ENCODE measurements around the gene NCAPD3. TPM values are rescaled to one million over a fixed set of nuclear protein-coding genes. Genes with fewer than 3 reads are reported as not detected.

The NCAPD3 gene
- total and polyA plus RNA-seq, 2 donors from 2014 or later: 3.7 to 21.3 TPM

DNA sequence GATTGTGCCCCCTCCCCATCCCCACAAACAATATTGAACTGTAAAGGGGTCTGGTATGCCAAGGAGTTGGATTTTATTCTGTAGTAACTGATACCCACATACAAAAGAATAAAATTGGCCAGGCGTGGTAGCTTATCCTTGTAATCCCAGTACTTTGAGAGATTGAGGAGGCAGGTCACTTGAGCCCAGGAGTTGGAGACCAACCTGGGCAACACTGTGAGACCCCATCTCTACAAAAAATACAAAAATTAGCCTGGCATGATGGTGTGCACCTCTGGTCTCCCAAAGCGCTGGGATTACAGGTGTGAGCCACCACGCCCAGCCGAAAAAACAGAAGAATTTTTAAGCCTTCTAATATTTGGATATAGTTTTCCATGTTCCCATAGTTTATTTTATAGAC is 48.2 kb upstream of the NCAPD3 start:
- TF ChIP-seq, protein P1, sequence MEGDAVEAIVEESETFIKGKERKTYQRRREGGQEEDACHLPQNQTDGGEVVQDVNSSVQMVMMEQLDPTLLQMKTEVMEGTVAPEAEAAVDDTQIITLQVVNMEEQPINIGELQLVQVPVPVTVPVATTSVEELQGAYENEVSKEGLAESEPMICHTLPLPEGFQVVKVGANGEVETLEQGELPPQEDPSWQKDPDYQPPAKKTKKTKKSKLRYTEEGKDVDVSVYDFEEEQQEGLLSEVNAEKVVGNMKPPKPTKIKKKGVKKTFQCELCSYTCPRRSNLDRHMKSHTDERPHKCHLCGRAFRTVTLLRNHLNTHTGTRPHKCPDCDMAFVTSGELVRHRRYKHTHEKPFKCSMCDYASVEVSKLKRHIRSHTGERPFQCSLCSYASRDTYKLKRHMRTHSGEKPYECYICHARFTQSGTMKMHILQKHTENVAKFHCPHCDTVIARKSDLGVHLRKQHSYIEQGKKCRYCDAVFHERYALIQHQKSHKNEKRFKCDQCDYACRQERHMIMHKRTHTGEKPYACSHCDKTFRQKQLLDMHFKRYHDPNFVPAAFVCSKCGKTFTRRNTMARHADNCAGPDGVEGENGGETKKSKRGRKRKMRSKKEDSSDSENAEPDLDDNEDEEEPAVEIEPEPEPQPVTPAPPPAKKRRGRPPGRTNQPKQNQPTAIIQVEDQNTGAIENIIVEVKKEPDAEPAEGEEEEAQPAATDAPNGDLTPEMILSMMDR (IDR thresholded peaks at IDR 0.05; ENCODE audit: borderline replicate concordance, extremely low read depth, insufficient read depth): no peak
- no peaks in the 10 kb centered on the region for H3K36me3 ChIP-seq (ENCODE audit: control insufficient read depth in 2 of 3, insufficient read depth in 3 of 3, low read length in 3 of 3)
- FAIRE-seq: no peak
- intact Hi-C loops (cut with DNase I): no loop called here
- no peak for DNase-seq
- no peak overlapping the region for H3K4me3 ChIP-seq (ENCODE audit: low read length in 3 of 3)
- peaks cover 21% of the 10 kb centered on the region for H3K27me3 ChIP-seq (ENCODE audit: control insufficient read depth, insufficient read depth, low read length)
- no peak overlapping the region for H3K27ac ChIP-seq (ENCODE audit: low read depth in 2 of 2, low read length in 2 of 2)
- no peaks in the 10 kb centered on the region for H3K9me3 ChIP-seq (ENCODE audit: control insufficient read depth in 2 of 3, insufficient read depth in 1 of 3, low read length in 3 of 3)
- H3K9ac ChIP-seq (ENCODE audit: low read length in 3 of 3): no peak overlapping the region
- peaks cover 0 to 9% (median 0%) of the 10 kb centered on the region in 3 donors for H3K4me1 ChIP-seq (ENCODE audit: control insufficient read depth in 2 of 3, insufficient read depth in 2 of 3, low read depth in 1 of 3, low read length in 3 of 3)

DNA sequence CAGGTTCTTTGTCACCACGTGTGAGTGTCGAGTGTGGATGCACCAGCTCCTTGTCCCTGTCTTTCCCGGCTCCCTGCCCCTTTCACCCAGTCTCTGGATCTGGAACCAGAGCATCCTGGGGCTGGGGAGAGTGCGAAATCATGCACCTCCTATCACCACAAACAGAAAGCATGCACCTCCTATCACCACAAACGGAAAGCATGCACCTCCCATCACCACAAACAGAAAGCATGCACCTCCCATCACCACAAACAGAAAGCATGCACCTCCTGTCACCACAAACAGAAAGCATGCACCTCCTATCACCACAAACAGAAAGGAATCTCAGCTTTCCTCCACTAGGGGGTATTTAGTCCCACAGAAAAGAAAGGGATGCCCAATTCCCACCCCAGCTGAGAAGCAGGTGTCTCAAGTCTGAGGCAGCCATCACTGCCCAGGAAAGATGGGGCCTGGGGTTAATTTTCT is 46.5 kb upstream of the NCAPD3 start:
- Histone ChIP-seq H3K27ac (ENCODE audit: low read depth in 2 of 2, low read length in 2 of 2) (no peak overlapping the region), H3K27me3 (ENCODE audit: control insufficient read depth, insufficient read depth, low read length) (peaks cover 15% of the 10 kb centered on the region), H3K36me3 (ENCODE audit: control insufficient read depth in 2 of 3, insufficient read depth in 3 of 3, low read length in 3 of 3) (no peaks in the 10 kb centered on the region), H3K9ac (ENCODE audit: low read length in 3 of 3) (no peak overlapping the region), H3K4me1 (ENCODE audit: control insufficient read depth in 2 of 3, insufficient read depth in 2 of 3, low read depth in 1 of 3, low read length in 3 of 3) (no peaks in the 10 kb centered on the region), H3K4me3 (ENCODE audit: low read length in 3 of 3) (no peak overlapping the region), H3K9me3 (ENCODE audit: control insufficient read depth in 2 of 3, insufficient read depth in 1 of 3, low read length in 3 of 3) (no peaks in the 10 kb centered on the region)
- FAIRE-seq (no peak), DNase-seq (peak in 1 of 5 donors; percentile 23)
- intact Hi-C loops (cut with DNase I): no loop called here
- TF ChIP-seq, protein P1 (IDR thresholded peaks at IDR 0.05; ENCODE audit: borderline replicate concordance, extremely low read depth, insufficient read depth): no peak

DNA sequence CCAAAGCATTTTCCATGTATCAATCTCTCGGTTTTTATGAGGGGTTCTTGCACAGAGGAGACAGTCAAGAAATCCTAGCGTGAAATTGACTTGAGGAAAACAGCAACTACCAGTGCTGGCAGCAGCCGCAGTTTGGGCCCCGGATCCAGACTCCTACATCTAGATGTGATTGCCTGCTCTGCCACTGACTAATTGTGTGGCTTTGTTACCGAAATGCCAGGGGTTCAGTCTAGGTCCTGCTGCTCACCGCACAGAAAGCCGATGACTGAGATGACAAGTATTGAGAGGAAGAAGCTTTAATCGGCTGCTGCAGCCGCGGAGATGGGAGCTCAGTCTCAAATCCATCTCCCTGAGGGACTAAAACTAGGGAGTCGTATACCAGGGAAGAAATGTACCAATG is 44.2 kb upstream of the NCAPD3 start:
- intact Hi-C loops (cut with DNase I): no loop called here
- TF ChIP-seq, protein P1 (IDR thresholded peaks at IDR 0.05; ENCODE audit: borderline replicate concordance, extremely low read depth, insufficient read depth): no peak
- no peak for FAIRE-seq

DNA sequence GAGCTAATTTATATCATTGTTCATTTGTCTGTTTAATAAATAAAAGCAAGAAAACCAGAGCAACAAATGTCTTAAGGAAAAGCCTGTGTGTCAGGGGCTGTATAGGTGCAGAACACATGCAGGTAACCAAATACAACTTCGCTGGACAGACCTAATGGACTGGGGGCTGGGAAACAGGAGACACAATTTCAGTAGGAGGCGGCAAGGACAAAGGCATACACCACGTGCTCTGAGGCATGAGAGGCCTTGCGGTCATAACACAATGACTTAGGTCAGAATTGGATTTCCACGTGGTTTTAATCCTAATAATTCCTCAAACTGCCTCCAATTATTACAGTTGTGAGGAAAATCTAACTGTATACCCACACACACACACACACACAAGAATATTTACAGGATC is 43.7 kb upstream of the NCAPD3 start:
- Histone ChIP-seq H3K4me1 (ENCODE audit: control insufficient read depth in 2 of 3, insufficient read depth in 2 of 3, low read depth in 1 of 3, low read length in 3 of 3) (no peaks in the 10 kb centered on the region), H3K27ac (ENCODE audit: low read depth in 2 of 2, low read length in 2 of 2) (no peak overlapping the region), H3K27me3 (ENCODE audit: control insufficient read depth, insufficient read depth, low read length) (peaks cover 2% of the 10 kb centered on the region), H3K9me3 (ENCODE audit: control insufficient read depth in 2 of 3, insufficient read depth in 1 of 3, low read length in 3 of 3) (no peaks in the 10 kb centered on the region), H3K9ac (ENCODE audit: low read length in 3 of 3) (no peak overlapping the region), H3K4me3 (ENCODE audit: low read length in 3 of 3) (no peak overlapping the region), H3K36me3 (ENCODE audit: control insufficient read depth in 2 of 3, insufficient read depth in 3 of 3, low read length in 3 of 3) (peaks cover 0 to 10% (median 7%) of the 10 kb centered on the region in 3 donors)
- DNase-seq: peak in 1 of 5 donors; percentile 57
- TF ChIP-seq, protein P1 (IDR thresholded peaks at IDR 0.05; ENCODE audit: borderline replicate concordance, extremely low read depth, insufficient read depth): no peak
- intact Hi-C loops (cut with DNase I): no loop called here
- FAIRE-seq: no peak

More for the DNA sequence above, 44.2 kb upstream of the NCAPD3 start:
- H3K4me1 ChIP-seq (ENCODE audit: control insufficient read depth in 2 of 3, insufficient read depth in 2 of 3, low read depth in 1 of 3, low read length in 3 of 3): no peaks in the 10 kb centered on the region
- H3K27me3 ChIP-seq (ENCODE audit: control insufficient read depth, insufficient read depth, low read length): peaks cover 3% of the 10 kb centered on the region
- peaks cover 0 to 7% (median 5%) of the 10 kb centered on the region in 3 donors for H3K36me3 ChIP-seq (ENCODE audit: control insufficient read depth in 2 of 3, insufficient read depth in 3 of 3, low read length in 3 of 3)
- no peak overlapping the region for H3K4me3 ChIP-seq (ENCODE audit: low read length in 3 of 3)
- no peaks in the 10 kb centered on the region for H3K9me3 ChIP-seq (ENCODE audit: control insufficient read depth in 2 of 3, insufficient read depth in 1 of 3, low read length in 3 of 3)
- H3K9ac ChIP-seq (ENCODE audit: low read length in 3 of 3): no peak overlapping the region
- DNase-seq: no peak
- no peak overlapping the region for H3K27ac ChIP-seq (ENCODE audit: low read depth in 2 of 2, low read length in 2 of 2)
